ENCODE results near the gene PROSER2. TPM values are rescaled to one million over a fixed set of nuclear protein-coding genes. Genes with fewer than 3 reads are reported as not detected.
A peak's percentile ranks its signal among the peaks of the same experiment; 100 is the strongest.

Gene PROSER2, protein sequence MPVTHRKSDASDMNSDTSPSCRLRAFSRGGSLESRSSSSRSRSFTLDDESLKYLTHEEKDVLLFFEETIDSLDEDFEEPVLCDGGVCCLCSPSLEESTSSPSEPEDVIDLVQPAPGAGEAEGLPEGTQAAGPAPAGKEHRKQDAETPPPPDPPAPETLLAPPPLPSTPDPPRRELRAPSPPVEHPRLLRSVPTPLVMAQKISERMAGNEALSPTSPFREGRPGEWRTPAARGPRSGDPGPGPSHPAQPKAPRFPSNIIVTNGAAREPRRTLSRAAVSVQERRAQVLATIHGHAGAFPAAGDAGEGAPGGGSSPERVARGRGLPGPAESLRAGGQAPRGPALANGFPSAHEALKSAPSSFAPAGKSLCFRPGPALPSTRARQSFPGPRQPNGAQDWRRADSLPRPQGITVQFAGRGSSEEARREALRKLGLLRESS
- total RNA-seq (2016; rRNA removed; fragmentation: Illumina TruSeq; extraction: Trizol) (6.7 and 6.9 TPM in 2 replicates), polyA plus RNA-seq (2011; rRNA removed) (6.7 and 7.7 TPM in 2 replicates), polyA minus RNA-seq (2011; rRNA and poly(A)+ RNA removed; ENCODE audit: low replicate concordance) (6.3 and 10.2 TPM in 2 replicates), Bru-seq, nascent RNA (percentile 65 among the genes with signal in this experiment), BruChase-seq, experiment 1, labeled RNA remaining after a 6-hour chase (percentile 62 among the genes with signal in this experiment), BruChase-seq, experiment 2, labeled RNA remaining after a 2-hour chase (percentile 58 among the genes with signal in this experiment)
- total RNA-seq (2016; cell fraction: cytosol; rRNA removed; fragmentation: Illumina TruSeq; extraction: Trizol; ENCODE audit: low read depth) = 2.0 and 2.7 TPM in 2 replicates
- total RNA-seq (2016; cell fraction: insoluble cytoplasmic fraction; rRNA removed; fragmentation: Illumina TruSeq; extraction: Trizol) = 6.3 and 8.2 TPM in 2 replicates
- total RNA-seq (2016; cell fraction: membrane; rRNA removed; fragmentation: Illumina TruSeq; extraction: Trizol) = 4.6 and 5.4 TPM in 2 replicates
- total RNA-seq (2016; cell fraction: nucleus; rRNA removed; fragmentation: Illumina TruSeq; extraction: Trizol) = 3.8 and 5.3 TPM in 2 replicates
- polyA plus RNA-seq (2011; cell fraction: cytosol; rRNA removed) = 3.6 and 5.9 TPM in 2 replicates
- 8.5 and 8.6 TPM in 2 replicates for polyA plus RNA-seq (2011; cell fraction: nucleus; rRNA removed)
- 7.3 and 12.4 TPM in 2 replicates for polyA plus RNA-seq (2012)
- polyA plus RNA-seq (2016; cell fraction: cytosol; fragmentation: Illumina TruSeq; extraction: Trizol; ENCODE audit: low read depth) = 1.9 TPM in 2 replicates
- polyA plus RNA-seq (2016; cell fraction: insoluble cytoplasmic fraction; fragmentation: Illumina TruSeq; extraction: Trizol; ENCODE audit: low read depth) = 7.7 and 8.0 TPM in 2 replicates
- polyA plus RNA-seq (2016; cell fraction: membrane; fragmentation: Illumina TruSeq; extraction: Trizol; ENCODE audit: low read depth) = 2.9 and 3.7 TPM in 2 replicates
- 6.8 and 10.0 TPM in 2 replicates for polyA plus RNA-seq (2016; cell fraction: nucleus; fragmentation: Illumina TruSeq; extraction: Trizol; ENCODE audit: insufficient read depth, low read depth)
- polyA minus RNA-seq (2011; cell fraction: cytosol; rRNA and poly(A)+ RNA removed) = 5.3 and 6.1 TPM in 2 replicates
- polyA minus RNA-seq (2011; cell fraction: nucleus; rRNA and poly(A)+ RNA removed) = 6.1 and 8.0 TPM in 2 replicates
- long read RNA-seq, experiment 1, partial matches to known transcripts = 0 of 2 reads
- long read RNA-seq, experiment 1, other reads (novel, unspliced or antisense) = 1 of 2 reads
- long read RNA-seq, experiment 2, transcript PROSER2-201 (4 exons, 3,333 nt) = major isoform, 31 of 61 reads
- long read RNA-seq, experiment 2, transcript PROSER2-202 (1 exons, 1,232 nt) = minor isoform, 13 of 61 reads
- long read RNA-seq, experiment 2, partial matches to known transcripts = 5 of 61 reads
- long read RNA-seq, experiment 2, other reads (novel, unspliced or antisense) = 12 of 61 reads

DNA sequence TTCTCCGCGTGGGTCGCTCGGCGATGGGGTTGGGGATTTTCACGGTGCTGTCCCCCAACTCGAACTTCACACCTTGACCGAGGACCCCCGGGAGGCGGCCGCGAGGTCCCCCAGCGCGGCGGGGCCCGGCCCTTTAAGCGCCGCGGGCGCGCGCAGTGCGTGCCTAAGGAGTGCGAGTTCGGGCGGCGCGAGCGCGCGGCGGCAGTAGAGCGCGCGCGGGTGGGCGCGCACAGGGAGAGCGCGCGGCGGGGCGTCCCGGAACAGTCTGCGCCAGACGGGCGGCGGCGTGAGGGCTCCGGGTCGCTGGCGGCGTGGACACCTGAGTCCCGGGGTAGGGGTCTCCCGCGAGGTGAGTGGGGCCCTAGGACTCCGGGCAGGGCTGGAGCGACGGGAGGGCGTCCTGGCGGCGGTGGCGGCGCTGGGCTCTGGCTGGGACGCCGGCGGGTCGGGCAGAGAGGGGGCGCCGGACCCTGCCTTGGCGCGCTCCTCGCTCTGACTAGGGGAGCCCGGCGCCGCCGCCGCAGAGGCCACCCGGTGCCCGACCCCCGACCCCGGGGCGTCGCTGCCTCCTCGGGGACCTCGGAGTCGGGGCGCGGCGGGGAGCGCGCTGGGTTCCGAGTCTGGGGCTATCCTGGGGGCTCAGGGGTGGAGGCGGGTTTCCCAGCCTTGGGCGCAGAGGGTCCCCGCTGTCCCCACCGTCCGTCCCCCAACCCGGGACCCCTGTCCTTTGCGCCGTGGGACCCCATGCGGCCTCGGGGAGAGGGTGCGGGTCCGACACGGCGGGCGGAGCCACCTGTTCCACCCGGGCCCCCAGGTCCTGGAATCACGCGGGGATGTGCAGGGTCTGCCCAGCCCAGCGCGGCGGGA is at the start of gene PROSER2:
Gene PROSER2 (plus strand): TSS at position 235 of the 867 bp plus-strand sequence. CDS start 28,722 bp downstream, outside the sequence.
- Histone ChIP-seq H3K27ac (ENCODE audit: extremely low read length, insufficient read depth, low read length) (peak within 1 kb of the TSS; percentile 53), H3K9me3 (ENCODE audit: low read length) (no peaks in the 10 kb centered on the region), H4K20me1 (ENCODE audit: insufficient read depth, low read length) (peaks cover 6% of the 10 kb centered on the region; the same call in 1 of the 2 replicates), H3K9ac (ENCODE audit: insufficient read depth, low read depth, low read length) (peak within 1 kb of the TSS; percentile 84), H3K27me3 (ENCODE audit: control insufficient read depth in 1 of 2, insufficient read depth in 2 of 2, low read length in 2 of 2) (no peaks in the 10 kb centered on the region), H3K4me3 (replicated peaks in 1 of 3; ENCODE audit: insufficient read depth in 1 of 3, low read depth in 2 of 3, low read length in 3 of 3) (peak within 1 kb of the TSS; percentile 90 to 98 (median 97)), H3K79me2 (ENCODE audit: insufficient read depth, low read length) (peaks cover 42% of the 10 kb centered on the region), H3K4me1 (ENCODE audit: insufficient read depth, low read length) (peaks cover 55% of the 10 kb centered on the region), H3K36me3 (replicated peaks in 1 of 2; ENCODE audit: control insufficient read depth in 1 of 2, insufficient read depth in 2 of 2, low read length in 2 of 2) (no peaks in the 10 kb centered on the region; a peak in 1 of 5 replicates), H2AFZ (ENCODE audit: low read length) (no peak within 1 kb of the TSS), H3K4me2 (ENCODE audit: low read depth, low read length) (peak within 1 kb of the TSS; percentile 87)
- ATAC-seq (peak; percentile 89), FAIRE-seq (no peak), DNase-seq (ENCODE audit: low spot score) (no peak)
- ChIA-PET CTCF (ENCODE audit: low intra/inter-chr PET ratio, low total read pairs) (no interaction called here), POLR2A (interaction anchor here (1.1 kb wide), 1 partner anchor 13 kb away, joined by 4 read pairs; no protein-coding TSS in a partner anchor)
- in situ Hi-C loops (cut with HindIII; ENCODE audit: extremely low pct_ligation_motif_present, low pct_unique_long_range_greater_than_20kb) (no loop called here), intact Hi-C loops (cut with micrococcal nuclease; ENCODE audit: unreplicated experiment) (loop anchor here (10.0 kb wide), 1 partner anchor 219 kb away; no protein-coding TSS in a partner anchor)
- WGBS (ENCODE audit: low lambda C conversion rate) = 0% methylated on average over 11 of the region's 114 CpGs
- no TSS peak for BruUV-seq (replicated peaks)
- no peak for TF ChIP-seq ZNF746 (CRISPR knock-in tag; IDR thresholded peaks at IDR 0.05)
- TF ChIP-seq NCOA5 (CRISPR knock-in tag; IDR thresholded peaks at IDR 0.05) = no peak
- no peak for TF ChIP-seq ZNF20 (CRISPR knock-in tag; IDR thresholded peaks at IDR 0.05)
- TF ChIP-seq, protein P1, sequence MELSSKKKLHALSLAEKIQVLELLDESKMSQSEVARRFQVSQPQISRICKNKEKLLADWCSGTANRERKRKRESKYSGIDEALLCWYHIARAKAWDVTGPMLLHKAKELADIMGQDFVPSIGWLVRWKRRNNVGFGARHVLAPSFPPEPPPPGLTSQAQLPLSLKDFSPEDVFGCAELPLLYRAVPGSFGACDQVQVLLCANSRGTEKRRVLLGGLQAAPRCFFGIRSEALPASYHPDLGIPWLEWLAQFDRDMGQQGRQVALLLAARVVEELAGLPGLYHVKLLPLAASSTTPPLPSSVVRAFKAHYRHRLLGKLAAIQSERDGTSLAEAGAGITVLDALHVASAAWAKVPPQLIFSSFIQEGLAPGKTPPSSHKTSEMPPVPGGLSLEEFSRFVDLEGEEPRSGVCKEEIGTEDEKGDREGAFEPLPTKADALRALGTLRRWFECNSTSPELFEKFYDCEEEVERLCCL (CRISPR knock-in tag; IDR thresholded peaks at IDR 0.05; ENCODE audit: borderline replicate concordance) = no peak
- no peak for TF ChIP-seq FOSL1 (CRISPR knock-in tag; IDR thresholded peaks at IDR 0.05; ENCODE audit: borderline replicate concordance)
- no peak for TF ChIP-seq NR2F1 (CRISPR knock-in tag; IDR thresholded peaks at IDR 0.05)
- TF ChIP-seq, protein P2, sequence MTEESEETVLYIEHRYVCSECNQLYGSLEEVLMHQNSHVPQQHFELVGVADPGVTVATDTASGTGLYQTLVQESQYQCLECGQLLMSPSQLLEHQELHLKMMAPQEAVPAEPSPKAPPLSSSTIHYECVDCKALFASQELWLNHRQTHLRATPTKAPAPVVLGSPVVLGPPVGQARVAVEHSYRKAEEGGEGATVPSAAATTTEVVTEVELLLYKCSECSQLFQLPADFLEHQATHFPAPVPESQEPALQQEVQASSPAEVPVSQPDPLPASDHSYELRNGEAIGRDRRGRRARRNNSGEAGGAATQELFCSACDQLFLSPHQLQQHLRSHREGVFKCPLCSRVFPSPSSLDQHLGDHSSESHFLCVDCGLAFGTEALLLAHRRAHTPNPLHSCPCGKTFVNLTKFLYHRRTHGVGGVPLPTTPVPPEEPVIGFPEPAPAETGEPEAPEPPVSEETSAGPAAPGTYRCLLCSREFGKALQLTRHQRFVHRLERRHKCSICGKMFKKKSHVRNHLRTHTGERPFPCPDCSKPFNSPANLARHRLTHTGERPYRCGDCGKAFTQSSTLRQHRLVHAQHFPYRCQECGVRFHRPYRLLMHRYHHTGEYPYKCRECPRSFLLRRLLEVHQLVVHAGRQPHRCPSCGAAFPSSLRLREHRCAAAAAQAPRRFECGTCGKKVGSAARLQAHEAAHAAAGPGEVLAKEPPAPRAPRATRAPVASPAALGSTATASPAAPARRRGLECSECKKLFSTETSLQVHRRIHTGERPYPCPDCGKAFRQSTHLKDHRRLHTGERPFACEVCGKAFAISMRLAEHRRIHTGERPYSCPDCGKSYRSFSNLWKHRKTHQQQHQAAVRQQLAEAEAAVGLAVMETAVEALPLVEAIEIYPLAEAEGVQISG (CRISPR knock-in tag; IDR thresholded peaks at IDR 0.05) = peak; percentile 49; the same call in 1 of the 2 replicates
- TF ChIP-seq, protein P3, sequence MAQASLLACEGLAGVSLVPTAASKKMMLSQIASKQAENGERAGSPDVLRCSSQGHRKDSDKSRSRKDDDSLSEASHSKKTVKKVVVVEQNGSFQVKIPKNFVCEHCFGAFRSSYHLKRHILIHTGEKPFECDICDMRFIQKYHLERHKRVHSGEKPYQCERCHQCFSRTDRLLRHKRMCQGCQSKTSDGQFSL (CRISPR knock-in tag; IDR thresholded peaks at IDR 0.05) = no peak

Data from HepG2 (cell line).